ENCODE results near the gene ZFYVE19.

Gene ZFYVE19

DNA sequence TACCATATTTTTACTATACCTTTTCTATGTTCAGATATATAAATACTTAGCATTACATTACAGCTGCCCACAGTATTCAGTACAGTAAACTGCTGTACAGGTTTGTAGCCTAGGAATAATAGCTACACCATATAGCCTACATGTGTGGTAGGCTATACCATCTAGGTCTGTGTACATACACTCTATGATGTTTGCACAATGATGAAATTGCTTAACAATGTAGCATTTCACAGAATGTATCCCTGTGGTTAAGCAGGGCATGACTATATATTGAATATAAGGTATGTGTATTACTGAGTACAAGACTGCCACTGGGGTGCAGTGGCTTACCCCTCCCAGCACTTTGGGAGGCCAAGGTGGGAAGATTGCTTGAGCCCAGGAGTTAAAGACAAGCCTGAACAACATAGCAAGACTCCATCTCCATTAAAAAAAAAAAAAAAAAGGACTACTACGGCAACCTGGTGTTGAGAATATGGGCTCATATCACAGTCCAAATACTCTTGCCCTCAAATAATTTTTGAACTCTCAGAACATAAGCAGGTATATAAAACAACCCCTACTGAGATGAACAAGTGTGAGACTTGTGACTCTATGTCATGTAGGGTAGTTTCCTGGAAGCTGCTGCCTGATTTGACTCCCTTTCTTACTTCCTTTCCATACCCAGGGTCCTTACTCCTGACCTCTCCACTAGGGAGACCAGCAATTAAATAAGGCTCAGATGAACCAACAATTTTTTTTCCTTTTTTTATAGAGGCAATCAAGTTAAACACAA lies 16.9 kb downstream of the ZFYVE19 start:
- Histone ChIP-seq H3K9me3 (no peaks in the 10 kb centered on the region), H3K36me3 (no peaks in the 10 kb centered on the region), H3K27ac (no peak overlapping the region), H3K4me3 (ENCODE audit: low read depth in 1 of 2, low read length in 1 of 2) (no peak overlapping the region), H3K27me3 (peaks cover 8% of the 10 kb centered on the region), H3K4me1 (ENCODE audit: control insufficient read depth in 1 of 2, insufficient read depth in 1 of 2, low read depth in 1 of 2, low read length in 1 of 2) (no peaks in the 10 kb centered on the region)
- TF ChIP-seq, protein P1, sequence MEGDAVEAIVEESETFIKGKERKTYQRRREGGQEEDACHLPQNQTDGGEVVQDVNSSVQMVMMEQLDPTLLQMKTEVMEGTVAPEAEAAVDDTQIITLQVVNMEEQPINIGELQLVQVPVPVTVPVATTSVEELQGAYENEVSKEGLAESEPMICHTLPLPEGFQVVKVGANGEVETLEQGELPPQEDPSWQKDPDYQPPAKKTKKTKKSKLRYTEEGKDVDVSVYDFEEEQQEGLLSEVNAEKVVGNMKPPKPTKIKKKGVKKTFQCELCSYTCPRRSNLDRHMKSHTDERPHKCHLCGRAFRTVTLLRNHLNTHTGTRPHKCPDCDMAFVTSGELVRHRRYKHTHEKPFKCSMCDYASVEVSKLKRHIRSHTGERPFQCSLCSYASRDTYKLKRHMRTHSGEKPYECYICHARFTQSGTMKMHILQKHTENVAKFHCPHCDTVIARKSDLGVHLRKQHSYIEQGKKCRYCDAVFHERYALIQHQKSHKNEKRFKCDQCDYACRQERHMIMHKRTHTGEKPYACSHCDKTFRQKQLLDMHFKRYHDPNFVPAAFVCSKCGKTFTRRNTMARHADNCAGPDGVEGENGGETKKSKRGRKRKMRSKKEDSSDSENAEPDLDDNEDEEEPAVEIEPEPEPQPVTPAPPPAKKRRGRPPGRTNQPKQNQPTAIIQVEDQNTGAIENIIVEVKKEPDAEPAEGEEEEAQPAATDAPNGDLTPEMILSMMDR (IDR thresholded peaks at IDR 0.05), result no peak

DNA sequence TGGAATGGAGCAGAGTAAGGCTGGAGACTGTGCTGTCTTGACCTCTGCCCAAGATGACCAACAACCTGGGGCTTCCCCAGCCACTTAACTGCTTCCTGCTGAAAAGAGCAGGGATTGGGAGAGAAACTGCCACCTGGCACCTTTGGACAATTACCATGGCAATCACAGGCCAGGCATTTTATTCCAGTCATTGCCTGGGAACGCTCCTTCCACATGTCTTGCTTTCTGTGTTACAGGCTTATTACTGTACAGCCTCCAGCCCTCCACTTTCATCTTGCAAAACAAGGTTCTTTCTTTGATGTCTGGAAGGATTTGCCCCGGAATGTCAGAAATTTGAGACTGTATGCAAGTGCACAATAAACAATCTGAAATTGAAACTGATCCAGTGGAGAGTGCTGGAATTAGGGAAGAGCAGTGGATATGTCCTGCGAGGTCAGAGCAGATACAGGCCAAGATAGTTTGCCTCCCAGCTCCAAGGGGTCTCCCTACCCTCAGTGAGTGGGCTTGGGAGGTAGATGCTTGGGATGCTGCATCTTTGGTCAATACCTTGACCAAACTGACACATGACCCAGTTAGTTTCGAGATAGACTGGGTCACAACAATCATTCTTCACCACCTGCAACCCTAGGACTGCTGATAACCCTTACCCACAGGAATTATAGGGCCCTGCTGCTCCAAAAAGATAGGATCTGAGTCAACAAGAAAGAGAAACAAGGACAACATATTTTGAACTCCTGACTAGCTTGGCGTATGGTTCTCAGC lies 19.0 kb downstream of the ZFYVE19 start:
- Histone ChIP-seq H3K36me3 (no peaks in the 10 kb centered on the region), H3K4me1 (ENCODE audit: control insufficient read depth in 1 of 2, insufficient read depth in 1 of 2, low read depth in 1 of 2, low read length in 1 of 2) (no peaks in the 10 kb centered on the region), H3K27me3 (peaks cover 8% of the 10 kb centered on the region), H3K9me3 (no peaks in the 10 kb centered on the region), H3K27ac (no peak overlapping the region), H3K4me3 (ENCODE audit: low read depth in 1 of 2, low read length in 1 of 2) (no peak overlapping the region)
- TF ChIP-seq, protein P1 (IDR thresholded peaks at IDR 0.05), result no peak

DNA sequence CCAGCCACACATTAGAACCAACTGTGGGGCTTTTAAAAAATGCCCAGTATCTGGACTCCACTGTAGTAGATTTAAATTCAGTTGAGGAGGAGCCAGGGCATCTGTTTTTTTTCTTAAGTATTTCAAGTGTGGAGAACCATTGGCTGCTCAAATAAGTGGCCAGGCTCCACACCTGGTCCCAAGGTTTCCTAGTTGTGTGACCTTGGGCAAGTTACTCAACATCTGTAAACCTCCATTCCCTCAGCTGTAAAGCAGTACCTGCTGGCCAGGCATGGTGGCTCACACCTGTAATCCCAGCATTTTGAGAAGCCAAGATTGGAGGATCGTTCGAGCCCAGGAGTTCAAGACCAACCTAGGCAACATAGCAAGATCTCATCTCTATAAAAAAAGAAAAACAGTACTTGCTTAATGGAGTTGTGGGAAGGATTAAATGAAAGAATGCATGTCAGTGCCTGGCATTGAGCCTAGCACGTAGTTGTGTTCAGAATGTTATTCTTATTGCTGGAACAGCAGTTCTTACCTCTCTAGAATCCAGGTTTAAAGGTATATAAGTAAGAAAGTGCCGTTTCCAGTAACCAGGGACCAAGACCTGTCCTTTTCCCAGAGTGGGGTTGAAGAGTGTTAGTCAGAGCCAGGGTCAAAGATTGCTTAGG lies 19.7 kb downstream of the ZFYVE19 start:
- TF ChIP-seq, protein P1 (IDR thresholded peaks at IDR 0.05), result no peak
- H3K27ac ChIP-seq, result no peak overlapping the region
- H3K4me1 ChIP-seq (ENCODE audit: control insufficient read depth in 1 of 2, insufficient read depth in 1 of 2, low read depth in 1 of 2, low read length in 1 of 2), result no peaks in the 10 kb centered on the region
- H3K27me3 ChIP-seq, result peaks cover 8% of the 10 kb centered on the region
- H3K9me3 ChIP-seq, result no peaks in the 10 kb centered on the region
- H3K4me3 ChIP-seq (ENCODE audit: low read depth in 1 of 2, low read length in 1 of 2), result no peak overlapping the region
- H3K36me3 ChIP-seq, result no peaks in the 10 kb centered on the region

DNA sequence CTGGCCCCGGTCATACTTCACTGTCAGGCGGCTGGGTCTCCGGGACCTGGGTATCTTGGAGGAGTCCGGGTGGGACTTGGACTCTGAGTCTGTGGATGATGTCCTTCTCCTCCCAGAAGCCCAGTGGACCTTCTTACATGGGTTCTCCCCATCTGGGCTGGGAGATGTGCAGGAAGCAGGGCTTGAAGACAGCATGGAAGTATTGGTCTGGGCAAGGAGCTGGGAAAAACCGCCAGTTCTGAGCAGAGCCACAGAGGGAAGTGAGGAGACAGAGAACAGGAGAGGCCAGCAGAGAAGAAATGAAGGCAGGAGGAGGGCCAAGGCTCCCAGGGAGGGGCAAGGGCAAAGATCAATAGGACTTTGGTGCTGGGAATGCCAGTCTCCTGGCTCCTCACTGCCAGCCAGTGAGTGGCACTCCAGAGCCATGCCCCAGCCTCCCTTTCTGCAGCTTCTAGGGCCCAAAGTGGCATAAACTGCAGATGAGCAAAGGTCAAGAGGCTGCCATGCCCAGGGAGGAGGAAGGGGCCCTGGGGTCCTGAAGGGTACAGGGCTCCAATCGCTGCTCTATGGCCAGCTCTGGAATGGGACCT lies 21.7 kb downstream of the ZFYVE19 start, which contains the start of gene PPP1R14D:
Gene PPP1R14D, minus strand, starts transcription at position 262 of the 590 bp plus-strand sequence. Its CDS starts 67 bp downstream, at position 195.
- H3K27me3 ChIP-seq, result peaks cover 8% of the 10 kb centered on the region
- no peak within 1 kb of the TSS for H3K27ac ChIP-seq
- H3K36me3 ChIP-seq, result no peaks in the 10 kb centered on the region
- no peaks in the 10 kb centered on the region for H3K9me3 ChIP-seq
- no peak within 1 kb of the TSS for H3K4me3 ChIP-seq (ENCODE audit: low read depth in 1 of 2, low read length in 1 of 2)
- TF ChIP-seq, protein P1 (IDR thresholded peaks at IDR 0.05), result no peak
- H3K4me1 ChIP-seq (ENCODE audit: control insufficient read depth in 1 of 2, insufficient read depth in 1 of 2, low read depth in 1 of 2, low read length in 1 of 2), result no peaks in the 10 kb centered on the region

DNA sequence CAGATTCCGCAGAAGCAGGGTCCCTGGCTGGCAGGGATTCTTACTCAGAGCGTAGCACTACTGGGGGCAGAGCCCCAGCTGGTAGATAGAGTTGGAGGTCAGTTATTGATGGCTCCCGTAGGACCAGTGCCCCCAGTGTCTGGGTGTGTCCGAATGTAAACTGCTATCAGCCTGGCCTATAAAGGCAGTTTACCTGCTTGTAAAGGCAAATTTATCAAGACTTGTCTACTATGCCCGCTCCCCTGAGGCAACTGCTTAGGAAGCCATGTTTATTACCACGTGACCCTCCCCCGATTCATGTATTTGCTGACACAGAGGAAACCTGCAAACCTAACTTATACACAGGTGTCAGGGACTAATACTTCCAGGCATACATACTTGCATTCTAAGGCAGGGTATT lies 22.2 kb downstream of the ZFYVE19 start:
- no peak overlapping the region for H3K27ac ChIP-seq
- no peaks in the 10 kb centered on the region for H3K9me3 ChIP-seq
- peaks cover 8% of the 10 kb centered on the region for H3K27me3 ChIP-seq
- no peaks in the 10 kb centered on the region for H3K36me3 ChIP-seq
- H3K4me3 ChIP-seq (ENCODE audit: low read depth in 1 of 2, low read length in 1 of 2), result no peak overlapping the region
- no peaks in the 10 kb centered on the region for H3K4me1 ChIP-seq (ENCODE audit: control insufficient read depth in 1 of 2, insufficient read depth in 1 of 2, low read depth in 1 of 2, low read length in 1 of 2)
- TF ChIP-seq, protein P1 (IDR thresholded peaks at IDR 0.05), result no peak

All from neutrophil (primary cell).